Mesothelial cell of epicardium (in vitro differentiated cells): ENCODE data around the gene ANO8. TPM values are rescaled to one million over a fixed set of nuclear protein-coding genes. Genes with fewer than 3 reads are reported as not detected.
"Not testable (repeated sequence)": the region's sequence is repeated elsewhere in the genome, so short reads cannot be mapped to it uniquely, and the experiment has no call there.

ENCODE experiments used
- DNase-seq, 2 experiments: peaks; one replicate each; pipeline ENCODE4 v3.0.0; 2021; ENCODE audit warnings: low spot score in 2 of 2; ENCODE audit not compliant: unreplicated experiment in 2 of 2
- H3K27ac Mint-ChIP-seq: 2 replicates; pipeline ENCODE4 v1.8.0; 2021; ENCODE audit warnings: mixed read lengths
- H3K27me3 Mint-ChIP-seq: 2 replicates; pipeline ENCODE4 v1.8.0; 2021; ENCODE audit warnings: low read depth, mixed read lengths
- H3K36me3 Mint-ChIP-seq: 2 replicates; pipeline ENCODE4 v1.8.0; 2021; ENCODE audit warnings: mixed read lengths
- H3K4me1 Mint-ChIP-seq: 2 replicates; pipeline ENCODE4 v1.8.0; 2021; ENCODE audit warnings: mixed read lengths
- H3K4me3 Mint-ChIP-seq: 2 replicates; pipeline ENCODE4 v1.8.0; 2021; ENCODE audit warnings: mild to moderate bottlenecking, moderate library complexity, mixed read lengths
- H3K9me3 Mint-ChIP-seq: 2 replicates; pipeline ENCODE4 v1.8.0; 2021; ENCODE audit warnings: mixed read lengths
- total RNA-seq: library from RNA; stranded (reverse); gene quantifications from 3 replicates; pipeline ENCODE4 v1.2.1, GENCODE V29; 2021
- TF ChIP-seq, protein P1 (sequence below): fragments of 200-600 bp; sonication (generic); IDR thresholded peaks from one replicate; pipeline ENCODE4 v1.5.0; 2021; ENCODE audit warnings: antibody characterized with exemption; ENCODE audit not compliant: unreplicated experiment

ANO8 gene
- total RNA-seq, 1 donor from 2014 or later, result 43.5 TPM

DNA sequence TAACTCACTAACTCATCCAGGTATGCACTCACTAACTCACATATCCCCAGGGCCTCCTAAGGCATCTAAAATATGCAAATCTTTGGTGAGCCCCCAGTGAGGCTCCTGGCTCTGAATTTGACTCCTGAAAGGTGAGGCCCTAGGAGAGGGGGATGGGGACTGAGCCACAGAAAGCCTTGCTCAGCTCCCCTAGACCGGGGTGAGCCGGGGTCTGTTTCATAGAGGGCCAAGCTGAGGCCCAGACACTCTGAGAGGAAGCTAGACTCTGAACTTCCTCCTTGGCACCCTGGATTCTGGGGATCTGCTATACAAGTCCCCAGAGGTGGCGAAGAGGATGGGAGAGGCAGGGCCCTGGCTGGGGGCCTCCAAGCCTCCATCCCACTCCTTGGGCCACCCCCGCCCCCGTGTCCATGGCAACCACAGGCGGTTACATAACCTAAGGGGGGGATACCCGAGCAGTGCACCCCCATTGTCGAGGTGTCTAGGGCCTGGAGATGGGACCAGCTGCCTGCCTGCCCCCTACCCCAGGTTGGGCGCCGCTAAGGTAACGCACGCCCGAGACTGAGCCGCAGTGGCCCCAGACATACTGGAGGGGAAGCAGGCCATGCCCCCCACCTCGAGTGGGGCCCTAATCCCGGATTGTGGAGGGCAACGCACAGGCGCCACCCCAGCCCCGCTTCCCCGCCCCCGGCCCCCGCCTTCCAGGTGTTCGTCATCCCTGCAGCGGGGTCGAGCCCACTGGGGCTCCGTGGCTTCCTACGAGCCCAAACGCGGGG lies 32.1 kb downstream of the ANO8 start:
- TF ChIP-seq, protein P1, sequence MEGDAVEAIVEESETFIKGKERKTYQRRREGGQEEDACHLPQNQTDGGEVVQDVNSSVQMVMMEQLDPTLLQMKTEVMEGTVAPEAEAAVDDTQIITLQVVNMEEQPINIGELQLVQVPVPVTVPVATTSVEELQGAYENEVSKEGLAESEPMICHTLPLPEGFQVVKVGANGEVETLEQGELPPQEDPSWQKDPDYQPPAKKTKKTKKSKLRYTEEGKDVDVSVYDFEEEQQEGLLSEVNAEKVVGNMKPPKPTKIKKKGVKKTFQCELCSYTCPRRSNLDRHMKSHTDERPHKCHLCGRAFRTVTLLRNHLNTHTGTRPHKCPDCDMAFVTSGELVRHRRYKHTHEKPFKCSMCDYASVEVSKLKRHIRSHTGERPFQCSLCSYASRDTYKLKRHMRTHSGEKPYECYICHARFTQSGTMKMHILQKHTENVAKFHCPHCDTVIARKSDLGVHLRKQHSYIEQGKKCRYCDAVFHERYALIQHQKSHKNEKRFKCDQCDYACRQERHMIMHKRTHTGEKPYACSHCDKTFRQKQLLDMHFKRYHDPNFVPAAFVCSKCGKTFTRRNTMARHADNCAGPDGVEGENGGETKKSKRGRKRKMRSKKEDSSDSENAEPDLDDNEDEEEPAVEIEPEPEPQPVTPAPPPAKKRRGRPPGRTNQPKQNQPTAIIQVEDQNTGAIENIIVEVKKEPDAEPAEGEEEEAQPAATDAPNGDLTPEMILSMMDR, result no peak
- Mint-ChIP-seq H3K27ac (peak overlapping the region; percentile 66), H3K4me1 (peaks cover 25% of the 10 kb centered on the region), H3K9me3 (no peaks in the 10 kb centered on the region), H3K36me3 (peaks cover 5% of the 10 kb centered on the region), H3K27me3 (no peaks in the 10 kb centered on the region), H3K4me3 (peak overlapping the region; percentile 75)
- DNase-seq, result peak in 1 of 2 experiments; percentile 49

DNA sequence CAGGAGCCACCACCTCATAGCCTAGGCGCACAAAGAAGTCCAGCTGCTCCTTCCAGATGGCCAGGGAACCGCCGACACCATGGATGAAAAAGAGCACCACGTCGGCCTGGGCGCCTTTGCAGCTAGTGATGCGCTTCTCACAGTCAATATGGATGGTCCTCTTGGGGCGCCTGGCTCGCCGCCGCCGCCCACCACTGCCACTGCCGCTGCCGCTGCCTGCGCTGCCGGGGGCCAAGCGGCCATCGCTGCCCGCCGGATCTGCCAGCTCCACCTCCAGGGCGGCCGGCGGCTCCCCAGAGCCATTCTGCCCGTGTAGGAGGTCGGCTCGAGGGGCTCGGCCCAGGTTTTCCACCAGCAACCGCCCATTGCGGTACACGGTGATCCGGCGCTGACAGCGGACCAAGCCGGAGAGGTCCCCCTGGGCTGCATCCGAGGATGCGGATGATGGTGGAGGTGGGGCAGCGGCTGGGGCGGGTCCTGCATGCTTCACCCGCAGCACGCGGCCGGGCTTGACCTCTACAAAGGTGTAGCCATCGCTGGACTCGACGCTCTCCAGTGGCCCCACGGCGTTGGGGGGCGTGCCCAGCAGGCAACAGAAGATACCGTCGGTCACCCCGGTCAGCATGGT lies 33.5 kb downstream of the ANO8 start:
- Mint-ChIP-seq H3K36me3 (peaks cover 7% of the 10 kb centered on the region), H3K9me3 (no peaks in the 10 kb centered on the region), H3K4me3 (no peak overlapping the region), H3K27ac (no peak overlapping the region), H3K4me1 (peaks cover 20% of the 10 kb centered on the region), H3K27me3 (no peaks in the 10 kb centered on the region)
- TF ChIP-seq, protein P1, result no peak
- DNase-seq, result no peak

DNA sequence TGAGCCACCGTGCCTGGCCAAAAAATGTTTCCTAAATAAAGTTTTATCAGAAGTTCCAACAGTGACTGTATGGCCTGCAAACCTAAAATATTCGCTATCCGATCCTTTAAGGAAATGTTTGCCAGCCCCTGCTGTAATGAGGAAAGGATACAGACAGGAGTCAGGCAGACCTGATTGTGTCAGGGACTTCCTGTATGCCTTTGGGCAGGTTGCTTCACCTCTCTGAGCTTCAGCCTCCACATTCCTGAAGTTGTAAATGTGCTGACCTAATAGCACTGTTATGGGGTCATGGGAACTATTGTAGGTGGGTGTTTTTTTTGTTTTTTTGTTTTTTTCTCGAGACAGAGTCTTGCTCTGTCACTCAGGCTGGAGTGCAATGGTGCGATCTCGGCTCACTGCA lies 37.7 kb downstream of the ANO8 start:
- Mint-ChIP-seq H3K9me3 (no peaks in the 10 kb centered on the region), H3K36me3 (peaks cover 12% of the 10 kb centered on the region), H3K27me3 (no peaks in the 10 kb centered on the region), H3K27ac (peak overlapping the region; percentile 56), H3K4me3 (no peak overlapping the region), H3K4me1 (peaks cover 6% of the 10 kb centered on the region)
- TF ChIP-seq, protein P1, result no peak
- no peak for DNase-seq

DNA sequence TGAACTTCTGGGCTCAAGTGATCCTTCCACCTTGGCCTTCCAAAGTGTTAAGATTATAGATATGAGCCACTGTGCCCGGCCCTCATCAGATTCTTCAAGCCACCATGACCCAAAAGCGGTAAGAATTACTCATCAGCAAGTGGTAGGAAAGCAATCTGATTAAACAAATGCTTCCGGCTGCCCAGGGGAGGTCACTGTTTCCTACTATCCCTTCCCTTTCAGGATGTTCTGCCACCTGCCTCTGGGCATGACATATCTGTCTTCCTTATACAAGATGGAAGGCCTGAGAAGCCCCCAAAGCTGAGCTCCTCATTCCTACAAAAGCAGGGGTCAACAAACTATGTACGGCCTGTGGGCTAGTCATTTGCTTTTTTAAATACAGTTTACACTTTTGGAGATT lies 38.4 kb downstream of the ANO8 start:
- Mint-ChIP-seq H3K4me3 (no peak overlapping the region), H3K27ac (no peak overlapping the region), H3K27me3 (no peaks in the 10 kb centered on the region), H3K9me3 (no peaks in the 10 kb centered on the region), H3K4me1 (peaks cover 7% of the 10 kb centered on the region), H3K36me3 (peaks cover 12% of the 10 kb centered on the region)
- DNase-seq, result no peak
- TF ChIP-seq, protein P1, result no peak

DNA sequence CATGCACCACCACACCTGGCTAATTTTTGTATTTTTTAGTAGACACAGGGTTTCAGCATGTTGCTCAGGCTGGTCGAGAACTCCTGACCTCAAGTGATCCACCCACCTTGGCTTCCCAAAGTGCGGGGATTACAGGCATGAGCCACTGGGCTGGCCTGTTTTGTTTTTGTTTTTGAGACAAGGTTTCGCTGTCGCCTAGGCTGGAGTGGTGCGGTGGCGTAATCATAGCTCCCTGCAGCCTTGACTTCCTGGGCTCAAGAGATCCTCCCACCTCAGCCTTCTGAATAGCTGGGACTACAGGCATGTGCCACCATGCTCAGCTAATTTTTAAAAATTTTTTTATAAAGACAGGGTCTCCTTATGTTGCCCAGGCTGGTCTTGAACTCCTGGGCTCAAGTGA lies 39.1 kb downstream of the ANO8 start:
- peaks cover 12% of the 10 kb centered on the region for H3K36me3 Mint-ChIP-seq
- not testable (repeated sequence) for H3K27ac Mint-ChIP-seq, H3K4me3 Mint-ChIP-seq, DNase-seq, H3K4me1 Mint-ChIP-seq, H3K27me3 Mint-ChIP-seq, H3K9me3 Mint-ChIP-seq

DNA sequence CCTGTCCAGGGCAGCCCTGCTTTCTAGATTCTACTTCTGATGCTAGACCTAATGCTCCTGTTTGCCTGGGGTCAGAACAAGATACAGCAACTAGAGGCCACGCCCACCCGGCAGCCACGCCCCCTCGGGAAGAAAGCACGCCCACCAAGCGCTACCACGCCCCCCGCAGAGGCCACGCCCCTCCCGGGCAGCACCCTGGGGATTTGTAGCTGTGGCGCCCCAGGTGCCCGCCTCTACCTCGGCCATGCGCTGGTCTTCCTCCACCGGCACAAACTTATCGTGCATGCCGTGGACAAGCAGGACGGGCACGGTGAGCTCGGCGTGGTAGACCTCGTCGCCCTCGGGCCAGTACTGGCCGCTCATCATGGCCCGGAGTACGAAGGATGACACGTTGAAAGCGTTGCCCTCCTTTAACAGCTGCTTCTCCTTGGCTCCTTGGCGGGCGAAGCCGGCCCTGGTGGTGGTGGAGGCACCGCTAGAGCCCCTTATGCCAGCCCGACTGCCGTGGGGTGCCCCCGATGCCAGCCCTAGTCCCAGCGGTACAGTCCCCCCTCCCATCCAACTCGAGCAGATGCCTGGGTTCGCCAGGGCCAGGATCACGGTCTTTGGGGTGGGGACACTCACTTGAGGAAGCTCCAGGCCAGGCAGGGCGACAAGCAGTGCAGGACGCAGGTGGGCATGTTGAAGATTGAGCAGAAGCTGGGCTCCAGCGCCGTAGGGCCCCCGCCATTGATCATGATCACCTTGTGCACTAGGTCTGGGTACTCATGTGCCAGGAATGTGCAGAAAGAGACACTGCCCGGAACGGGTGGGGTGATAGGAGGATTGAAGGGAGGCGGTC lies 40.4 kb downstream of the ANO8 start:
- TF ChIP-seq, protein P1, result no peak

More for the DNA sequence above, 40.4 kb downstream of the ANO8 start:
- Mint-ChIP-seq H3K27ac (no peak overlapping the region), H3K4me3 (no peak overlapping the region), H3K4me1 (peaks cover 7% of the 10 kb centered on the region), H3K9me3 (no peaks in the 10 kb centered on the region), H3K36me3 (peaks cover 12% of the 10 kb centered on the region), H3K27me3 (no peaks in the 10 kb centered on the region)
- DNase-seq, result no peak
